Loucy (cell line): ENCODE measurements around the gene MGMT.
A peak's percentile ranks its signal among the peaks of the same experiment; 100 is the strongest.

Experiments
- H2AFZ ChIP-seq: fragments of 200-600 bp; sonication (generic); 2 replicates; pipeline ENCODE4 v1.6.0; 2016; ENCODE audit warnings: antibody characterized with exemption, mild to moderate bottlenecking, low read length, moderate library complexity
- H3F3A ChIP-seq: fragments of 200-600 bp; 2 replicates; pipeline ENCODE4 v1.6.0; 2016; ENCODE audit warnings: antibody characterized with exemption, low read depth, mild to moderate bottlenecking
- H3K27me3 ChIP-seq: fragments of 200-600 bp; sonication (generic); 2 replicates; pipeline ENCODE4 v1.6.1; 2014; ENCODE audit warnings: low read length, mild to moderate bottlenecking; ENCODE audit not compliant: insufficient read depth, poor library complexity, severe bottlenecking
- H3K36me3 ChIP-seq: fragments of 200-600 bp; sonication (generic); 2 replicates; pipeline ENCODE4 v1.6.1; 2016; ENCODE audit warnings: low read length; ENCODE audit not compliant: insufficient read depth
- H3K4me1 ChIP-seq: fragments of 200-600 bp; sonication (generic); 2 replicates; pipeline ENCODE4 v1.5.1; 2014; ENCODE audit warnings: low read length, mild to moderate bottlenecking; ENCODE audit not compliant: insufficient read depth, poor library complexity, severe bottlenecking
- H3K4me2 ChIP-seq: fragments of 200-600 bp; sonication (generic); 2 replicates; pipeline ENCODE4 v1.6.0; 2014; ENCODE audit warnings: antibody characterized with exemption, low read length, low read depth, mild to moderate bottlenecking; ENCODE audit not compliant: poor library complexity, severe bottlenecking
- H3K4me3 ChIP-seq: fragments of 200-600 bp; sonication (generic); 2 replicates; pipeline ENCODE4 v1.5.1; 2014; ENCODE audit warnings: low read length, mild to moderate bottlenecking, mixed read lengths; ENCODE audit not compliant: poor library complexity, severe bottlenecking
- H3K79me2 ChIP-seq: fragments of 200-600 bp; sonication (generic); 2 replicates; pipeline ENCODE4 v1.6.1; 2014; ENCODE audit warnings: low read length; ENCODE audit not compliant: insufficient read depth
- H3K9ac ChIP-seq: fragments of 200-600 bp; sonication (generic); 2 replicates; pipeline ENCODE4 v1.6.0; 2014; ENCODE audit warnings: mild to moderate bottlenecking, low read depth, low read length, moderate library complexity; ENCODE audit not compliant: poor library complexity, severe bottlenecking
- H3K9me2 ChIP-seq: fragments of 200-600 bp; sonication (generic); replicated peaks from 2 replicates; pipeline ENCODE4 v1.6.1; 2016; ENCODE audit warnings: low read depth, low read length, mixed read lengths
- H3K9me3 ChIP-seq: fragments of 200-600 bp; sonication (generic); 2 replicates; pipeline ENCODE4 v1.6.1; 2014; ENCODE audit warnings: mild to moderate bottlenecking, antibody characterized with exemption, low read length, low read depth; ENCODE audit not compliant: insufficient read depth
- H4K20me1 ChIP-seq: fragments of 200-600 bp; sonication (generic); 2 replicates; pipeline ENCODE4 v1.6.0; 2014; ENCODE audit warnings: antibody characterized with exemption, low read length, mild to moderate bottlenecking; ENCODE audit not compliant: insufficient read depth, poor library complexity, severe bottlenecking
- CTCF ChIP-seq: fragments of 200-600 bp; sonication (generic); conservative IDR thresholded peaks from 2 replicates; pipeline ENCODE4 v1.5.1; 2014; ENCODE audit warnings: mild to moderate bottlenecking, antibody characterized with exemption, low read length
- EZH2phosphoT487 ChIP-seq: fragments of 200-600 bp; IDR thresholded peaks from 2 replicates; pipeline ENCODE4 v1.6.1; 2018; ENCODE audit warnings: antibody characterized with exemption, mild to moderate bottlenecking, moderate library complexity, borderline replicate concordance

MGMT gene

GRCh38 chr10:129470103-129470851 is 3.2 kb downstream of the MGMT start:
- Histone ChIP-seq H3K9me2 (no peaks in the 10 kb centered on the region), H2AFZ (no peak overlapping the region), H3K9ac (no peak overlapping the region), H4K20me1 (no peaks in the 10 kb centered on the region), H3K27me3 (no peaks in the 10 kb centered on the region), H3K9me3 (no peaks in the 10 kb centered on the region), H3F3A (no peaks in the 10 kb centered on the region), H3K79me2 (peaks cover 34% of the 10 kb centered on the region), H3K36me3 (no peaks in the 10 kb centered on the region), H3K4me1 (peaks cover 26% of the 10 kb centered on the region), H3K4me3 (no peak overlapping the region), H3K4me2 (no peak overlapping the region)
- no peak for TF ChIP-seq EZH2phosphoT487
- no peak for TF ChIP-seq CTCF

GRCh38 chr10:129471447-129472175 is 4.6 kb downstream of the MGMT start:
- TF ChIP-seq EZH2phosphoT487 (no peak), CTCF (no peak)
- peak overlapping the region; percentile 12 for H3K9ac ChIP-seq
- no peak overlapping the region for H3K4me3 ChIP-seq
- peaks cover 23% of the 10 kb centered on the region for H3K4me1 ChIP-seq
- H3F3A ChIP-seq = no peaks in the 10 kb centered on the region
- no peaks in the 10 kb centered on the region for H3K9me2 ChIP-seq
- peaks cover 38% of the 10 kb centered on the region for H3K79me2 ChIP-seq
- no peaks in the 10 kb centered on the region for H3K27me3 ChIP-seq
- no peaks in the 10 kb centered on the region for H3K36me3 ChIP-seq
- H3K9me3 ChIP-seq = no peaks in the 10 kb centered on the region
- H2AFZ ChIP-seq = no peak overlapping the region
- peak overlapping the region; percentile 24 for H3K4me2 ChIP-seq
- no peaks in the 10 kb centered on the region for H4K20me1 ChIP-seq

- peaks cover 29% of the 10 kb centered on the region for H3K79me2 ChIP-seq
- no peaks in the 10 kb centered on the region for H3K9me3 ChIP-seq
- H3K27me3 ChIP-seq = no peaks in the 10 kb centered on the region
- H3K4me1 ChIP-seq = peaks cover 16% of the 10 kb centered on the region
- H3K4me2 ChIP-seq = no peak overlapping the region
- no peak overlapping the region for H3K9ac ChIP-seq
- no peak for TF ChIP-seq EZH2phosphoT487
- TF ChIP-seq CTCF = no peak
- H4K20me1 ChIP-seq = no peaks in the 10 kb centered on the region
- no peak overlapping the region for H3K4me3 ChIP-seq
- H3K9me2 ChIP-seq = no peaks in the 10 kb centered on the region
- no peaks in the 10 kb centered on the region for H3F3A ChIP-seq
- H3K36me3 ChIP-seq = no peaks in the 10 kb centered on the region
- H2AFZ ChIP-seq = no peak overlapping the region
Observed at GRCh38 chr10:129472696-129473555, 5.9 kb downstream of the MGMT start.
